Measurements from ENCODE around the gene CHRNA4.

CHRNA4 gene

GRCh38 chr20:63369024-63369530, 7.9 kb upstream of the CHRNA4 start:
- Histone ChIP-seq H3K36me3 (no peaks in the 10 kb centered on the region), H3K27me3 (peaks cover 0 to 93% of the 10 kb centered on the region in 2 donors), H3K9me3 (no peaks in the 10 kb centered on the region), H3K4me3 (no peak overlapping the region), H3K4me1 (no peaks in the 10 kb centered on the region), H3K27ac (no peak overlapping the region)
- intact Hi-C loops (cut with DNase I; ENCODE audit: low total_unique reads): no loop called here
- no peak for TF ChIP-seq CTCF (IDR thresholded peaks at IDR 0.05)
- no peak for DNase-seq

GRCh38 chr20:63368151-63368550, 7.0 kb upstream of the CHRNA4 start:
- no peak overlapping the region for H3K4me3 ChIP-seq
- H3K27me3 ChIP-seq: peaks cover 0 to 93% of the 10 kb centered on the region in 2 donors
- no peak for TF ChIP-seq CTCF (IDR thresholded peaks at IDR 0.05)
- H3K36me3 ChIP-seq: no peaks in the 10 kb centered on the region
- no peak for DNase-seq
- H3K27ac ChIP-seq: no peak overlapping the region
- H3K9me3 ChIP-seq: no peaks in the 10 kb centered on the region
- intact Hi-C loops (cut with DNase I; ENCODE audit: low total_unique reads): no loop called here
- H3K4me1 ChIP-seq: no peaks in the 10 kb centered on the region

- intact Hi-C loops (cut with DNase I; ENCODE audit: low total_unique reads): no loop called here
- Histone ChIP-seq H3K4me1 (no peaks in the 10 kb centered on the region), H3K27ac (no peak overlapping the region), H3K4me3 (no peak overlapping the region), H3K27me3 (peaks cover 0 to 93% of the 10 kb centered on the region in 2 donors), H3K9me3 (no peaks in the 10 kb centered on the region), H3K36me3 (no peaks in the 10 kb centered on the region)
- DNase-seq: no peak
- no peak for TF ChIP-seq CTCF (IDR thresholded peaks at IDR 0.05)
These were observed 6.4 kb upstream of the CHRNA4 start for GRCh38 chr20:63367446-63368055.

GRCh38 chr20:63366390-63367365, 5.5 kb upstream of the CHRNA4 start:
- no peaks in the 10 kb centered on the region for H3K4me1 ChIP-seq
- H3K4me3 ChIP-seq: no peak overlapping the region
- no peak for DNase-seq
- no peaks in the 10 kb centered on the region for H3K36me3 ChIP-seq
- H3K27me3 ChIP-seq: peaks cover 0 to 97% of the 10 kb centered on the region in 2 donors
- H3K9me3 ChIP-seq: no peaks in the 10 kb centered on the region
- TF ChIP-seq CTCF (IDR thresholded peaks at IDR 0.05): no peak
- no peak overlapping the region for H3K27ac ChIP-seq
- intact Hi-C loops (cut with DNase I; ENCODE audit: low total_unique reads): no loop called here

GRCh38 chr20:63365601-63366389, 4.6 kb upstream of the CHRNA4 start:
- H3K9me3 ChIP-seq: no peaks in the 10 kb centered on the region
- no peak for DNase-seq
- intact Hi-C loops (cut with DNase I; ENCODE audit: low total_unique reads): no loop called here
- peaks cover 0 to 97% of the 10 kb centered on the region in 2 donors for H3K27me3 ChIP-seq
- no peaks in the 10 kb centered on the region for H3K36me3 ChIP-seq
- H3K4me3 ChIP-seq: no peak overlapping the region
- peaks cover 0 to 4% (median 3%) of the 10 kb centered on the region in 4 donors for H3K4me1 ChIP-seq
- no peak overlapping the region for H3K27ac ChIP-seq
- no peak for TF ChIP-seq CTCF (IDR thresholded peaks at IDR 0.05)
